Measurements from ENCODE around the gene DDX39B. TPM values are rescaled to one million over a fixed set of nuclear protein-coding genes. Genes with fewer than 3 reads are reported as not detected.
A peak's percentile ranks its signal among the peaks of the same experiment; 100 is the strongest.

Gene DDX39B
- total RNA-seq, 4 donors from 2014 or later, result 107 to 198 (median 144) TPM

DNA sequence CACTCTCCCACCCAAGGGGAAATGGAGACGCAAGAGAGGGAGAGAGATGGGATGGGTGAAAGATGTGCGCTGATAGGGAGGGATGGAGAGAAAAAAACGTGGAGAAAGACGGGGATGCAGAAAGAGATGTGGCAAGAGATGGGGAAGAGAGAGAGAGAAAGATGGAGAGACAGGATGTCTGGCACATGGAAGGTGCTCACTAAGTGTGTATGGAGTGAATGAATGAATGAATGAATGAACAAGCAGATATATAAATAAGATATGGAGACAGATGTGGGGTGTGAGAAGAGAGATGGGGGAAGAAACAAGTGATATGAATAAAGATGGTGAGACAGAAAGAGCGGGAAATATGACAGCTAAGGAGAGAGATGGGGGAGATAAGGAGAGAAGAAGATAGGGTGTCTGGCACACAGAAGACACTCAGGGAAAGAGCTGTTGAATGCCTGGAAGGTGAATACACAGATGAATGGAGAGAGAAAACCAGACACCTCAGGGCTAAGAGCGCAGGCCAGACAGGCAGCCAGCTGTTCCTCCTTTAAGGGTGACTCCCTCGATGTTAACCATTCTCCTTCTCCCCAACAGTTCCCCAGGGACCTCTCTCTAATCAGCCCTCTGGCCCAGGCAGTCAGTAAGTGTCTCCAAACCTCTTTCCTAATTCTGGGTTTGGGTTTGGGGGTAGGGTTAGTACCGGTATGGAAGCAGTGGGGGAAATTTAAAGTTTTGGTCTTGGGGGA, 34.3 kb upstream of the DDX39B start:
- intact Hi-C loops (cut with DNase I; ENCODE audit: low total_unique reads), result no loop called here

DNA sequence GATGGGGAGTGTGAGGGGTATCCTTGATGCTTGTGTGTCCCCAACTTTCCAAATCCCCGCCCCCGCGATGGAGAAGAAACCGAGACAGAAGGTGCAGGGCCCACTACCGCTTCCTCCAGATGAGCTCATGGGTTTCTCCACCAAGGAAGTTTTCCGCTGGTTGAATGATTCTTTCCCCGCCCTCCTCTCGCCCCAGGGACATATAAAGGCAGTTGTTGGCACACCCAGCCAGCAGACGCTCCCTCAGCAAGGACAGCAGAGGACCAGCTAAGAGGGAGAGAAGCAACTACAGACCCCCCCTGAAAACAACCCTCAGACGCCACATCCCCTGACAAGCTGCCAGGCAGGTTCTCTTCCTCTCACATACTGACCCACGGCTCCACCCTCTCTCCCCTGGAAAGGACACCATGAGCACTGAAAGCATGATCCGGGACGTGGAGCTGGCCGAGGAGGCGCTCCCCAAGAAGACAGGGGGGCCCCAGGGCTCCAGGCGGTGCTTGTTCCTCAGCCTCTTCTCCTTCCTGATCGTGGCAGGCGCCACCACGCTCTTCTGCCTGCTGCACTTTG, 33.6 kb upstream of the DDX39B start, which contains the start of gene TNF:
TSS of gene TNF (plus strand) at position 231 of the 567 bp plus-strand sequence. CDS start at position 408, 177 bp downstream.
- in situ Hi-C loops (cut with MboI; ENCODE audit: low sequenced_read_pairs in 4 of 4), result no loop called here
- DNase-seq, result peak in 1 of 2 donors; percentile 51
- Histone ChIP-seq H3K27me3 (no peaks in the 10 kb centered on the region), H3K27ac (peak within 1 kb of the TSS in 2 of 4 donors; percentile 58 to 61), H3K4me1 (peaks cover 0 to 1% of the 10 kb centered on the region in 2 donors), H3K4me3 (peak within 1 kb of the TSS in 2 of 4 donors; percentile 22 to 44), H3K9me3 (no peaks in the 10 kb centered on the region), H3K36me3 (no peaks in the 10 kb centered on the region)
- peak; percentile 25 to 63 for ATAC-seq
- intact Hi-C loops (cut with DNase I; ENCODE audit: low total_unique reads), result no loop called here
- TF ChIP-seq, protein P1, sequence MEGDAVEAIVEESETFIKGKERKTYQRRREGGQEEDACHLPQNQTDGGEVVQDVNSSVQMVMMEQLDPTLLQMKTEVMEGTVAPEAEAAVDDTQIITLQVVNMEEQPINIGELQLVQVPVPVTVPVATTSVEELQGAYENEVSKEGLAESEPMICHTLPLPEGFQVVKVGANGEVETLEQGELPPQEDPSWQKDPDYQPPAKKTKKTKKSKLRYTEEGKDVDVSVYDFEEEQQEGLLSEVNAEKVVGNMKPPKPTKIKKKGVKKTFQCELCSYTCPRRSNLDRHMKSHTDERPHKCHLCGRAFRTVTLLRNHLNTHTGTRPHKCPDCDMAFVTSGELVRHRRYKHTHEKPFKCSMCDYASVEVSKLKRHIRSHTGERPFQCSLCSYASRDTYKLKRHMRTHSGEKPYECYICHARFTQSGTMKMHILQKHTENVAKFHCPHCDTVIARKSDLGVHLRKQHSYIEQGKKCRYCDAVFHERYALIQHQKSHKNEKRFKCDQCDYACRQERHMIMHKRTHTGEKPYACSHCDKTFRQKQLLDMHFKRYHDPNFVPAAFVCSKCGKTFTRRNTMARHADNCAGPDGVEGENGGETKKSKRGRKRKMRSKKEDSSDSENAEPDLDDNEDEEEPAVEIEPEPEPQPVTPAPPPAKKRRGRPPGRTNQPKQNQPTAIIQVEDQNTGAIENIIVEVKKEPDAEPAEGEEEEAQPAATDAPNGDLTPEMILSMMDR (IDR thresholded peaks at IDR 0.05 in 4 of 5, conservative IDR thresholded peaks at IDR 0.05 in 1 of 5), result no peak
- TF ChIP-seq POLR2A (IDR thresholded peaks at IDR 0.05), result peak in 1 of 2 donors; percentile 51

More for the DNA sequence above, 34.3 kb upstream of the DDX39B start:
- no peaks in the 10 kb centered on the region for H3K36me3 ChIP-seq
- DNase-seq (no peak), ATAC-seq (no peak)
- H3K9me3 ChIP-seq, result no peaks in the 10 kb centered on the region
- peak overlapping the region in 2 of 4 donors; percentile 22 to 44 for H3K4me3 ChIP-seq
- TF ChIP-seq, protein P1 (IDR thresholded peaks at IDR 0.05 in 4 of 5, conservative IDR thresholded peaks at IDR 0.05 in 1 of 5), result no peak
- TF ChIP-seq POLR2A (IDR thresholded peaks at IDR 0.05), result no peak
- no peaks in the 10 kb centered on the region for H3K27me3 ChIP-seq
- H3K4me1 ChIP-seq, result peaks cover 0 to 5% of the 10 kb centered on the region in 2 donors
- H3K27ac ChIP-seq, result peak overlapping the region in 2 of 4 donors; percentile 58 to 61
- in situ Hi-C loops (cut with MboI; ENCODE audit: low sequenced_read_pairs in 4 of 4), result no loop called here

DNA sequence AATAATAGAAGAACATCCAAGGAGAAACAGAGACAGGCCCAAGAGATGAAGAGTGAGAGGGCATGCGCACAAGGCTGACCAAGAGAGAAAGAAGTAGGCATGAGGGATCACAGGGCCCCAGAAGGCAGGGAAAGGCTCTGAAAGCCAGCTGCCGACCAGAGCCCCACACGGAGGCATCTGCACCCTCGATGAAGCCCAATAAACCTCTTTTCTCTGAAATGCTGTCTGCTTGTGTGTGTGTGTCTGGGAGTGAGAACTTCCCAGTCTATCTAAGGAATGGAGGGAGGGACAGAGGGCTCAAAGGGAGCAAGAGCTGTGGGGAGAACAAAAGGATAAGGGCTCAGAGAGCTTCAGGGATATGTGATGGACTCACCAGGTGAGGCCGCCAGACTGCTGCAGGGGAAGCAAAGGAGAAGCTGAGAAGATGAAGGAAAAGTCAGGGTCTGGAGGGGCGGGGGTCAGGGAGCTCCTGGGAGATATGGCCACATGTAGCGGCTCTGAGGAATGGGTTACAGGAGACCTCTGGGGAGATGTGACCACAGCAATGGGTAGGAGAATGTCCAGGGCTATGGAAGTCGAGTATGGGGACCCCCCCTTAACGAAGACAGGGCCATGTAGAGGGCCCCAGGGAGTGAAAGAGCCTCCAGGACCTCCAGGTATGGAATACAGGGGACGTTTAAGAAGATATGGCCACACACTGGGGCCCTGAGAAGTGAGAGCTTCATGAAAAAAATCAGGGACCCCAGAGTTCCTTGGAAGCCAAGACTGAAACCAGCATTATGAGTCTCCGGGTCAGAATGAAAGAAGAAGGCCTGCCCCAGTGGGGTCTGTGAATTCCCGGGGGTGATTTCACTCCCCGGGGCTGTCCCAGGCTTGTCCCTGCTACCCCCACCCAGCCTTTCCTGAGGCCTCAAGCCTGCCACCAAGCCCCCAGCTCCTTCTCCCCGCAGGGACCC, 32.6 kb upstream of the DDX39B start:
- Histone ChIP-seq H3K4me1 (no peaks in the 10 kb centered on the region), H3K4me3 (no peak overlapping the region), H3K27ac (peak overlapping the region in 1 of 4 donors; percentile 61), H3K27me3 (no peaks in the 10 kb centered on the region), H3K9me3 (no peaks in the 10 kb centered on the region), H3K36me3 (no peaks in the 10 kb centered on the region)
- in situ Hi-C loops (cut with MboI; ENCODE audit: low sequenced_read_pairs in 4 of 4), result no loop called here
- DNase-seq, result no peak
- no peak for ATAC-seq
- no peak for TF ChIP-seq POLR2A (IDR thresholded peaks at IDR 0.05)
- TF ChIP-seq, protein P1 (IDR thresholded peaks at IDR 0.05 in 4 of 5, conservative IDR thresholded peaks at IDR 0.05 in 1 of 5), result no peak
- intact Hi-C loops (cut with DNase I; ENCODE audit: low total_unique reads), result no loop called here

DNA sequence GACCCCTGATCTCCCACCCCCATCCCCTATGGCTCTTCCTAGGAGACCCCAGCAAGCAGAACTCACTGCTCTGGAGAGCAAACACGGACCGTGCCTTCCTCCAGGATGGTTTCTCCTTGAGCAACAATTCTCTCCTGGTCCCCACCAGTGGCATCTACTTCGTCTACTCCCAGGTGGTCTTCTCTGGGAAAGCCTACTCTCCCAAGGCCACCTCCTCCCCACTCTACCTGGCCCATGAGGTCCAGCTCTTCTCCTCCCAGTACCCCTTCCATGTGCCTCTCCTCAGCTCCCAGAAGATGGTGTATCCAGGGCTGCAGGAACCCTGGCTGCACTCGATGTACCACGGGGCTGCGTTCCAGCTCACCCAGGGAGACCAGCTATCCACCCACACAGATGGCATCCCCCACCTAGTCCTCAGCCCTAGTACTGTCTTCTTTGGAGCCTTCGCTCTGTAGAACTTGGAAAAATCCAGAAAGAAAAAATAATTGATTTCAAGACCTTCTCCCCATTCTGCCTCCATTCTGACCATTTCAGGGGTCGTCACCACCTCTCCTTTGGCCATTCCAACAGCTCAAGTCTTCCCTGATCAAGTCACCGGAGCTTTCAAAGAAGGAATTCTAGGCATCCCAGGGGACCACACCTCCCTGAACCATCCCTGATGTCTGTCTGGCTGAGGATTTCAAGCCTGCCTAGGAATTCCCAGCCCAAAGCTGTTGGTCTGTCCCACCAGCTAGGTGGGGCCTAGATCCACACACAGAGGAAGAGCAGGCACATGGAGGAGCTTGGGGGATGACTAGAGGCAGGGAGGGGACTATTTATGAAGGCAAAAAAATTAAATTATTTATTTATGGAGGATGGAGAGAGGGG, 31.7 kb upstream of the DDX39B start:
- no peak overlapping the region for H3K27ac ChIP-seq
- intact Hi-C loops (cut with DNase I; ENCODE audit: low total_unique reads), result no loop called here

More for the DNA sequence above, 31.7 kb upstream of the DDX39B start:
- TF ChIP-seq, protein P1 (IDR thresholded peaks at IDR 0.05 in 4 of 5, conservative IDR thresholded peaks at IDR 0.05 in 1 of 5), result no peak
- TF ChIP-seq POLR2A (IDR thresholded peaks at IDR 0.05), result no peak
- DNase-seq, result no peak
- in situ Hi-C loops (cut with MboI; ENCODE audit: low sequenced_read_pairs in 4 of 4), result no loop called here
- no peaks in the 10 kb centered on the region for H3K27me3 ChIP-seq
- H3K9me3 ChIP-seq, result no peaks in the 10 kb centered on the region
- H3K36me3 ChIP-seq, result no peaks in the 10 kb centered on the region
- no peaks in the 10 kb centered on the region for H3K4me1 ChIP-seq
- ATAC-seq, result no peak
- no peak overlapping the region for H3K4me3 ChIP-seq

Measured in gastrocnemius medialis (tissue), 4 donors.